GM12865 (cell line): ENCODE measurements around the gene PPM1H.
A peak's percentile ranks its signal among the peaks of the same experiment; 100 is the strongest.

ENCODE experiments used
- DNase-seq: peaks from one replicate; pipeline ENCODE4 v3.0.0; 2010; ENCODE audit warnings: low read depth
- H3K4me3 ChIP-seq: 2 replicates; pipeline ENCODE4 v1.5.1; 2011; ENCODE audit warnings: mild to moderate bottlenecking, low read depth, low read length, control low read depth
- TF ChIP-seq, protein P1 (sequence below): IDR thresholded peaks from 2 replicates; pipeline ENCODE4 v1.5.1; 2011; ENCODE audit warnings: low read length, control low read depth, low read depth, inconsistent platforms; ENCODE audit not compliant: insufficient read depth; ENCODE audit errors: missing control alignments

PPM1H gene

GRCh38 chr12:62656591-62657362 is 278.2 kb downstream of the PPM1H start:
- DNase-seq, result no peak
- no peak overlapping the region for H3K4me3 ChIP-seq
- TF ChIP-seq, protein P1, sequence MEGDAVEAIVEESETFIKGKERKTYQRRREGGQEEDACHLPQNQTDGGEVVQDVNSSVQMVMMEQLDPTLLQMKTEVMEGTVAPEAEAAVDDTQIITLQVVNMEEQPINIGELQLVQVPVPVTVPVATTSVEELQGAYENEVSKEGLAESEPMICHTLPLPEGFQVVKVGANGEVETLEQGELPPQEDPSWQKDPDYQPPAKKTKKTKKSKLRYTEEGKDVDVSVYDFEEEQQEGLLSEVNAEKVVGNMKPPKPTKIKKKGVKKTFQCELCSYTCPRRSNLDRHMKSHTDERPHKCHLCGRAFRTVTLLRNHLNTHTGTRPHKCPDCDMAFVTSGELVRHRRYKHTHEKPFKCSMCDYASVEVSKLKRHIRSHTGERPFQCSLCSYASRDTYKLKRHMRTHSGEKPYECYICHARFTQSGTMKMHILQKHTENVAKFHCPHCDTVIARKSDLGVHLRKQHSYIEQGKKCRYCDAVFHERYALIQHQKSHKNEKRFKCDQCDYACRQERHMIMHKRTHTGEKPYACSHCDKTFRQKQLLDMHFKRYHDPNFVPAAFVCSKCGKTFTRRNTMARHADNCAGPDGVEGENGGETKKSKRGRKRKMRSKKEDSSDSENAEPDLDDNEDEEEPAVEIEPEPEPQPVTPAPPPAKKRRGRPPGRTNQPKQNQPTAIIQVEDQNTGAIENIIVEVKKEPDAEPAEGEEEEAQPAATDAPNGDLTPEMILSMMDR, result no peak

GRCh38 chr12:62655666-62656151 is 279.2 kb downstream of the PPM1H start:
- H3K4me3 ChIP-seq, result no peak overlapping the region
- DNase-seq, result no peak
- TF ChIP-seq, protein P1, result no peak

GRCh38 chr12:62654326-62655241 is 280.4 kb downstream of the PPM1H start:
- TF ChIP-seq, protein P1, result no peak
- no peak for DNase-seq
- H3K4me3 ChIP-seq, result no peak overlapping the region

GRCh38 chr12:62653740-62654139 is 281.2 kb downstream of the PPM1H start:
- DNase-seq, result no peak
- TF ChIP-seq, protein P1, result no peak
- no peak overlapping the region for H3K4me3 ChIP-seq

DNA sequence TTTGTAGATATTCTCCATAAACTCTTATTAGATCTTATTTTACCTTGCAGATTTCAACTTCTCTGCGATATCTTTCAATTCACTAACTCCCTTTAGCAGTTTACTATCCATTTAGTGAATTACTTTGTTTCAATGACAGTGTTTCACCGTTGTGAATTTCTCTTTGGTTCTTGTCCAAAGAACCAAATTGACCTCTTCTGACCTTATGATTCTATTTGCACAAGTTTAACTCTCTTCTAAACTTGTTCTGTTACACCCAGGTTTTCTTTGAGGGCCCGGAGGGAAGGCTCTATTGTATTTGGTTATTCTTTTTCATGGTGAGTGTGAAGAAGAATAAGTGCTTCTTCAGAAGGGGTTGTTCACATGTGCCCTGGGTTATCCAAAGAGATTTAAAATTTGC is 281.6 kb downstream of the PPM1H start:
- TF ChIP-seq, protein P1, result no peak
- no peak overlapping the region for H3K4me3 ChIP-seq
- no peak for DNase-seq

DNA sequence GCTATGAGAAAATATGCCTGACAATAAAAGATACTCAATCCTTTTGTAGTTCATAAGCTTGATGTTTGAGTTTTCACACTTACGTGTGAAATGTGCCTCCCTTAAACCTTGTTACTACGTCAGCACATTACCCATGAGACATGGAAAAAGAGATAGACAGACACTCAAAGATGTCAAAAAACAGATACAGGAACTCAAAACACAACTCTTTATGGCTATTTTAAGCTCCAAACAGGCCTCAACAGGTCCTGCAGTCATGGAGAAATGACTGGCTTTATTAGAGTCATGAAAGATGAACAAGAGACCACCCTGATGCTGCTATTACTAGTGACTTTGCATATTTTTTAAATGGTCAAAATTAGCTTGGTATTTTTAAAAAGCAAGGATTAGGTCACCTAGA is 283.8 kb downstream of the PPM1H start:
- TF ChIP-seq, protein P1, result no peak
- DNase-seq, result peak; percentile 17
- H3K4me3 ChIP-seq, result no peak overlapping the region
